Endothelial cell of umbilical vein (primary cell): ENCODE data around the gene ETHE1.

Source experiments
- POLR2A ChIP-seq: IDR thresholded peaks from 2 replicates; pipeline ENCODE4 v1.6.1; 2012; ENCODE audit warnings: low read depth, mild to moderate bottlenecking, control low read depth, low read length
- POLR2AphosphoS5 ChIP-seq: IDR thresholded peaks from 2 replicates; pipeline ENCODE4 v1.6.1; 2012; ENCODE audit warnings: low read depth, mild to moderate bottlenecking, control low read depth, low read length, moderate library complexity; ENCODE audit not compliant: insufficient read depth
- TF ChIP-seq, protein P1 (sequence below): IDR thresholded peaks from 2 replicates; pipeline ENCODE4 v1.6.1; 2011; ENCODE audit not compliant: insufficient read depth, insufficient read length
- TF ChIP-seq, protein P2 (sequence below), 2 donors: IDR thresholded peaks; 1 replicate in 1 of 2; 2 replicates in 1 of 2; pipeline ENCODE4 v1.5.1; 2011; ENCODE audit warnings: low read length in 2 of 2, mild to moderate bottlenecking in 2 of 2, moderate library complexity in 2 of 2, control low read depth in 1 of 2, inconsistent platforms in 1 of 2, low read depth in 1 of 2; ENCODE audit not compliant: insufficient read depth in 1 of 2; ENCODE audit errors: extremely low read depth in 1 of 2

DNA sequence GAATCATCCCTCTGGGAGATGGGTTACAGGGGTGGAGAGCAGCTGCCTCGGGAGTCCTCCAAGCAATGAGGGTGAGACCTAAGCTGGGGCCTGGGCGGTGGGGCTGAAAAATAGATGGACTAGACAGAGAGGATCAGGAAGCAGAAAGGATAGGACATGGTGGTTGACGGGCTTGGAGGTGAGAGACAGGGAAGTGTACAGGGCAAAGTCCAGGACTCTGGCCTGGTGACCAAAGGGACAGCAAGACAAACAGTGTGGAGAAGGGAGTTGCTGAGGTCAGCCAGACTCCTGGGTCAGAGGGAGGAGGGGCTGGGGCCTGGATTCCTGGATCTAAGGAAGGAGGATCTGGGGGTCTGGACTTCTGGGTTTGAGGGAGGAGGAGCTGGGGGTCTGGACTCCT, 28.0 kb downstream of the ETHE1 start:
- no peak for TF ChIP-seq POLR2A
- TF ChIP-seq, protein P1, sequence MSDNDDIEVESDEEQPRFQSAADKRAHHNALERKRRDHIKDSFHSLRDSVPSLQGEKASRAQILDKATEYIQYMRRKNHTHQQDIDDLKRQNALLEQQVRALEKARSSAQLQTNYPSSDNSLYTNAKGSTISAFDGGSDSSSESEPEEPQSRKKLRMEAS, result no peak
- no peak for TF ChIP-seq POLR2AphosphoS5
- TF ChIP-seq, protein P2, sequence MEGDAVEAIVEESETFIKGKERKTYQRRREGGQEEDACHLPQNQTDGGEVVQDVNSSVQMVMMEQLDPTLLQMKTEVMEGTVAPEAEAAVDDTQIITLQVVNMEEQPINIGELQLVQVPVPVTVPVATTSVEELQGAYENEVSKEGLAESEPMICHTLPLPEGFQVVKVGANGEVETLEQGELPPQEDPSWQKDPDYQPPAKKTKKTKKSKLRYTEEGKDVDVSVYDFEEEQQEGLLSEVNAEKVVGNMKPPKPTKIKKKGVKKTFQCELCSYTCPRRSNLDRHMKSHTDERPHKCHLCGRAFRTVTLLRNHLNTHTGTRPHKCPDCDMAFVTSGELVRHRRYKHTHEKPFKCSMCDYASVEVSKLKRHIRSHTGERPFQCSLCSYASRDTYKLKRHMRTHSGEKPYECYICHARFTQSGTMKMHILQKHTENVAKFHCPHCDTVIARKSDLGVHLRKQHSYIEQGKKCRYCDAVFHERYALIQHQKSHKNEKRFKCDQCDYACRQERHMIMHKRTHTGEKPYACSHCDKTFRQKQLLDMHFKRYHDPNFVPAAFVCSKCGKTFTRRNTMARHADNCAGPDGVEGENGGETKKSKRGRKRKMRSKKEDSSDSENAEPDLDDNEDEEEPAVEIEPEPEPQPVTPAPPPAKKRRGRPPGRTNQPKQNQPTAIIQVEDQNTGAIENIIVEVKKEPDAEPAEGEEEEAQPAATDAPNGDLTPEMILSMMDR (IDR thresholded peaks at IDR 0.05; ENCODE audit: extremely low read depth in 1 of 2, insufficient read depth in 1 of 2, low read depth in 1 of 2, low read length in 2 of 2), result no peak
